Small intestine (tissue), 7 donors: Measurements from ENCODE around the gene KCTD19. TPM values are rescaled to one million over a fixed set of nuclear protein-coding genes. Genes with fewer than 3 reads are reported as not detected.

ENCODE experiments used
- DNase-seq, 2 donors: peaks; one replicate each; pipeline versions ENCODE4 v3.0.0 to v3.0.0-alpha.2; 2013
- FAIRE-seq: peaks from 2 replicates; lab custom pipeline; 2012; peaks lifted over from hg19 to GRCh38; lab: Jason Lieb, UNC
- H3K27ac ChIP-seq, 3 donors: one replicate each; pipeline ENCODE4 v1.5.1; 2013; ENCODE audit warnings: low read length in 2 of 3, mild to moderate bottlenecking in 2 of 3, control low read depth in 1 of 3, inconsistent platforms in 1 of 3, low read depth in 1 of 3, moderate library complexity in 1 of 3
- H3K27me3 ChIP-seq, 3 donors: one replicate each; pipeline ENCODE4 v1.6.1; 2013; ENCODE audit warnings: low read length in 3 of 3, inconsistent platforms in 1 of 3; ENCODE audit not compliant: control insufficient read depth in 3 of 3, insufficient read depth in 3 of 3
- H3K36me3 ChIP-seq, 3 donors: one replicate each; pipeline ENCODE4 v1.6.1; 2013; ENCODE audit warnings: low read length in 3 of 3, inconsistent platforms in 1 of 3, low read depth in 1 of 3, mild to moderate bottlenecking in 1 of 3, moderate library complexity in 1 of 3; ENCODE audit not compliant: control insufficient read depth in 3 of 3, insufficient read depth in 2 of 3
- H3K4me1 ChIP-seq, 3 donors: one replicate each; pipeline ENCODE4 v1.6.1; 2013; ENCODE audit warnings: low read length in 2 of 3, inconsistent platforms in 1 of 3, low read depth in 1 of 3, mild to moderate bottlenecking in 1 of 3, moderate library complexity in 1 of 3; ENCODE audit not compliant: control insufficient read depth in 3 of 3, insufficient read depth in 2 of 3
- H3K4me3 ChIP-seq, 3 donors: one replicate each; pipeline ENCODE4 v1.5.1; 2013; ENCODE audit warnings: low read length in 3 of 3, control low read depth in 1 of 3, inconsistent platforms in 1 of 3, low read depth in 1 of 3, mild to moderate bottlenecking in 1 of 3, moderate library complexity in 1 of 3
- H3K9me3 ChIP-seq, 2 donors: one replicate each; pipeline ENCODE4 v1.6.1; 2013; ENCODE audit warnings: low read depth in 1 of 2, low read length in 1 of 2; ENCODE audit not compliant: control insufficient read depth in 2 of 2, insufficient read depth in 1 of 2
- WGBS, 3 donors: extraction: QIAGEN DNeasy Blood & Tissue Kit; methylation state at CpG; one replicate each; pipeline ENCODE4 v1.1.7; 2013; 5-methylcytosine and 5-hydroxymethylcytosine counted together
- polyA plus RNA-seq, 4 donors: library from polyadenylated mRNA; stranded (reverse) in 3 of 4; unstranded in 1 of 4; fragments of 200-250 nt in 3 of 4; fragments of 120-200 nt in 1 of 4; gene quantifications; one replicate each; pipeline versions ENCODE4 v1.2.1 to v1.2.3, GENCODE V29; 2013
- donor health status: healthy with polysubstance abuse.
- donor health status: control.
- donor health status: control.
- donor health status: Bipolar disorder and iron deficiency.
- donor health status: healthy.

Gene KCTD19
- polyA plus RNA-seq, 4 donors: 0.01 to 0.19 TPM; not detected in 2

GRCh38 chr16:67336648-67337047 lies 10.1 kb upstream of the KCTD19 start:
- Histone ChIP-seq H3K27ac (no peak overlapping the region), H3K27me3 (no peaks in the 10 kb centered on the region), H3K4me1 (no peaks in the 10 kb centered on the region), H3K36me3 (no peaks in the 10 kb centered on the region), H3K4me3 (no peak overlapping the region), H3K9me3 (peaks cover 0 to 8% of the 10 kb centered on the region in 2 donors)
- WGBS, 3 donors: 86 to 95% (median 91%) methylated on average over 1 of the region's 1 CpG
- FAIRE-seq (no peak), DNase-seq (no peak)

- DNase-seq (no peak), FAIRE-seq (no peak)
- no peak overlapping the region for H3K27ac ChIP-seq
- H3K36me3 ChIP-seq: no peaks in the 10 kb centered on the region
- WGBS, 3 donors: 79 to 85% (median 79%) methylated on average over 1 of the region's 1 CpG
- H3K4me3 ChIP-seq: no peak overlapping the region
- H3K9me3 ChIP-seq: peaks cover 0 to 11% of the 10 kb centered on the region in 2 donors
- no peaks in the 10 kb centered on the region for H3K4me1 ChIP-seq
- H3K27me3 ChIP-seq: no peaks in the 10 kb centered on the region
These were observed 9.6 kb upstream of the KCTD19 start for GRCh38 chr16:67336116-67336515.

GRCh38 chr16:67333315-67333714 lies 6.8 kb upstream of the KCTD19 start:
- H3K27me3 ChIP-seq: no peaks in the 10 kb centered on the region
- WGBS, 3 donors: 74 to 79% (median 75%) methylated on average over 2 of the region's 2 CpGs
- H3K4me1 ChIP-seq: peaks cover 0 to 3% (median 0%) of the 10 kb centered on the region in 3 donors
- DNase-seq: no peak
- peaks cover 0 to 15% of the 10 kb centered on the region in 2 donors for H3K9me3 ChIP-seq
- no peak overlapping the region for H3K4me3 ChIP-seq
- no peaks in the 10 kb centered on the region for H3K36me3 ChIP-seq
- H3K27ac ChIP-seq: no peak overlapping the region
- FAIRE-seq: no peak

GRCh38 chr16:67329901-67330300 lies 3.4 kb upstream of the KCTD19 start:
- Histone ChIP-seq H3K4me1 (peaks cover 3 to 8% (median 6%) of the 10 kb centered on the region in 3 donors), H3K9me3 (peaks cover 0 to 12% of the 10 kb centered on the region in 2 donors), H3K27me3 (no peaks in the 10 kb centered on the region), H3K4me3 (no peak overlapping the region), H3K27ac (peak overlapping the region in 1 of 3 donors; percentile 6), H3K36me3 (no peaks in the 10 kb centered on the region)
- DNase-seq (peak; percentile 37 to 52), FAIRE-seq (no peak)
- 22 to 54% (median 48%) methylated on average over 5 of the region's 5 CpGs for WGBS, 3 donors

GRCh38 chr16:67327743-67328142 lies 1.2 kb upstream of the KCTD19 start:
- no peak overlapping the region for H3K27ac ChIP-seq
- no peaks in the 10 kb centered on the region for H3K27me3 ChIP-seq
- FAIRE-seq (no peak), DNase-seq (no peak)
- H3K4me1 ChIP-seq: peaks cover 3 to 8% (median 6%) of the 10 kb centered on the region in 3 donors
- H3K4me3 ChIP-seq: no peak overlapping the region
- 60 to 78% (median 73%) methylated on average over 3 of the region's 3 CpGs for WGBS, 3 donors
- peaks cover 0 to 7% of the 10 kb centered on the region in 2 donors for H3K9me3 ChIP-seq
- H3K36me3 ChIP-seq: no peaks in the 10 kb centered on the region

- H3K27me3 ChIP-seq: no peaks in the 10 kb centered on the region
- no peak for DNase-seq
- FAIRE-seq: no peak
- no peak overlapping the region for H3K27ac ChIP-seq
- peaks cover 3 to 8% (median 6%) of the 10 kb centered on the region in 3 donors for H3K4me1 ChIP-seq
- H3K36me3 ChIP-seq: no peaks in the 10 kb centered on the region
- WGBS, 3 donors: 13 to 27% (median 24%) methylated on average over 11 of the region's 11 CpGs
- peak overlapping the region; percentile 23 to 54 (median 43) for H3K4me3 ChIP-seq
- peaks cover 0 to 4% of the 10 kb centered on the region in 2 donors for H3K9me3 ChIP-seq
These were observed 448 bp downstream of the KCTD19 start for GRCh38 chr16:67326115-67326471.

GRCh38 chr16:67317853-67318252 lies 8.7 kb downstream of the KCTD19 start:
- Histone ChIP-seq H3K4me1 (no peaks in the 10 kb centered on the region), H3K27ac (no peak overlapping the region), H3K9me3 (no peaks in the 10 kb centered on the region), H3K4me3 (no peak overlapping the region), H3K36me3 (no peaks in the 10 kb centered on the region), H3K27me3 (no peaks in the 10 kb centered on the region)
- FAIRE-seq: no peak
- DNase-seq: no peak

GRCh38 chr16:67312719-67313118 lies 13.8 kb downstream of the KCTD19 start:
- Histone ChIP-seq H3K36me3 (no peaks in the 10 kb centered on the region), H3K27ac (peak overlapping the region in 1 of 3 donors; percentile 63), H3K4me3 (no peak overlapping the region), H3K4me1 (no peaks in the 10 kb centered on the region), H3K27me3 (no peaks in the 10 kb centered on the region), H3K9me3 (no peaks in the 10 kb centered on the region)
- DNase-seq: no peak
- FAIRE-seq: no peak
